ENCODE measurements around the gene CCT7.
A peak's percentile ranks its signal among the peaks of the same experiment; 100 is the strongest.

The CCT7 gene

DNA sequence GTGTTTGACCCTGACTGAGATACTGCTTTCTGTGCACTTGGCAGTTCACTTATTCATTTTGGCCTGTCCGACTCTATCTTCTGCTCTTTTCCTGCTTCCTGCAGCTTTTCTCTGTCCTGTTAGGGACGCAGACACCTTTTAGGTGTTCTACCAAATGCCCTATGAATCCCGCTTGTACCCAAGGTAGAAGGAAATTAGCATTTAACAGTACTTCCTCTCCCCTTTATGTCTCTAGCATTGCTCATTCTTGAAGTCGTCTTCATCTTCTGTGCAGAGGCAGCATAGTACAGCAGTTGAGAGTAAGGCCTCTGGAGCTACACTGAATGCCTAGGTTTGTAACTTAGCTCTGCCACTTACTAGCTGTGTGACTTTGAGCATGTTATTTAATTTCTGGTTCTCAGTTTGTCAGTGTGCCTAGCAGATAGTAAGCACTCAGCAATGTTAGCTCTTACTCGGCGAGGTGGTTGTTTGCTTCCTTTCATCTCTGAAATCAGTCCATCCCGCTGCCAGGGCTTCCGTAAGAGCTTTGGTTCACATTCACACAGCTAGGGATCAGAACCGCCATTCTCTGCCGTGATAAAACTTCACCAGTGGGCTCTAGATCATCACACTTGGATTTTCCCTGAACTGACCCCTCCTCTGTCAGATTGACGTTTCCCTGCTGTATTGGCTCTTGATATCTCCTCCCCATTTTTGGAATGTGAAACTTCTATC, 1.4 kb downstream of the CCT7 start:
- Histone ChIP-seq H2BK15ac (ENCODE audit: low read length) (no peak overlapping the region), H2AK5ac (ENCODE audit: low read depth, low read length) (peak overlapping the region; percentile 86), H3K23ac (ENCODE audit: low read depth, low read length, poor library complexity) (no peak overlapping the region), H3K14ac (ENCODE audit: low read length) (no peak overlapping the region), H2BK120ac (ENCODE audit: low read depth, low read length) (no peak overlapping the region), H3K4me3 (ENCODE audit: low read length in 2 of 2) (peak overlapping the region; percentile 85 to 98), H3K36me3 (replicated peaks in 1 of 2; ENCODE audit: control insufficient read depth in 2 of 2, insufficient read depth in 2 of 2, low read length in 2 of 2) (peaks cover 14 to 51% of the 10 kb centered on the region in 2 donors), H3K27me3 (ENCODE audit: control insufficient read depth in 3 of 3, insufficient read depth in 3 of 3, low read depth in 1 of 3, low read length in 3 of 3) (no peaks in the 10 kb centered on the region), H3K4me1 (ENCODE audit: control insufficient read depth in 2 of 2, insufficient read depth in 1 of 2, low read depth in 1 of 2, low read length in 2 of 2) (peaks cover 11 to 13% of the 10 kb centered on the region in 2 donors), H2BK5ac (ENCODE audit: low read length) (no peak overlapping the region), H3K4ac (ENCODE audit: low read length) (no peak overlapping the region), H3K9ac (ENCODE audit: low read depth, low read length, poor library complexity) (peak overlapping the region; percentile 64), H2AFZ (ENCODE audit: low read length) (no peak overlapping the region), H3K79me1 (ENCODE audit: low read depth, low read length) (peaks cover 5% of the 10 kb centered on the region), H3K18ac (ENCODE audit: low read length) (no peak overlapping the region), H3K9me3 (replicated peaks in 1 of 2; ENCODE audit: control insufficient read depth in 2 of 2, insufficient read depth in 1 of 2, low read depth in 1 of 2, low read length in 2 of 2) (no peaks in the 10 kb centered on the region), H4K91ac (ENCODE audit: low read depth, low read length, poor library complexity) (no peak overlapping the region), H3K4me2 (ENCODE audit: insufficient read depth, low read length, poor library complexity, severe bottlenecking) (peak overlapping the region; percentile 76), H4K8ac (ENCODE audit: low read depth, low read length) (no peak overlapping the region), H2BK12ac (ENCODE audit: low read length) (no peak overlapping the region), H3K27ac (replicated peaks; ENCODE audit: low read length) (no peak overlapping the region)
- no peak for DNase-seq (ENCODE audit: low spot score)
- no CpG with 5 or more reads among the region's 11 CpGs for WGBS, 2 donors (ENCODE audit: extremely low coverage in 2 of 2, insufficient read length in 2 of 2, insufficient replicate concordance in 1 of 2)

DNA sequence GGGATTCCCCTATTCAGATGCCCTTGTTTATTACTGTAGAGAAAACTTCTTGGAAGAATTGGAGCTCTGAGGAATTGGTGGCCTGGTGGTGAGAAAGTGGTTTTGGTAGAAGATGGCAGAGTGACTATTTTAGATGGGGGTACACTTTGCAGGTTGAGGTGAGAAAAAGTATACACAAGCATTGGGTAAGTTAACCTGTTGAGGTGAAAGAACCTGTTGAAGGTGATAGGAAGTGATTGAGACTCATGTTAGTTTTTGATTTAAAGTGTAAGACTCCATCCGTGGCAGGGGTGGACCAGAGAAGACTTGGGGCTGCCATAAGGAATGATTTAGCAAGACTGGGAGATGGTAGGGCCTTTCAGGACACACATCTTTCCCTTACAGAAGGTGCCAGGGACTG, 3.1 kb downstream of the CCT7 start:
- no peaks in the 10 kb centered on the region for H3K27me3 ChIP-seq (ENCODE audit: control insufficient read depth in 3 of 3, insufficient read depth in 3 of 3, low read depth in 1 of 3, low read length in 3 of 3)
- WGBS, 2 donors (ENCODE audit: extremely low coverage in 2 of 2, insufficient read length in 2 of 2, insufficient replicate concordance in 1 of 2) = no CpG with 5 or more reads among the region's 1 CpG
- no peak overlapping the region for H2AK5ac ChIP-seq (ENCODE audit: low read depth, low read length)
- no peak overlapping the region for H4K8ac ChIP-seq (ENCODE audit: low read depth, low read length)
- H3K27ac ChIP-seq (replicated peaks; ENCODE audit: low read length) = no peak overlapping the region
- H3K9me3 ChIP-seq (replicated peaks in 1 of 2; ENCODE audit: control insufficient read depth in 2 of 2, insufficient read depth in 1 of 2, low read depth in 1 of 2, low read length in 2 of 2) = no peaks in the 10 kb centered on the region
- peaks cover 5% of the 10 kb centered on the region for H3K79me1 ChIP-seq (ENCODE audit: low read depth, low read length)
- no peak overlapping the region for H2BK120ac ChIP-seq (ENCODE audit: low read depth, low read length)
- H3K4me1 ChIP-seq (ENCODE audit: control insufficient read depth in 2 of 2, insufficient read depth in 1 of 2, low read depth in 1 of 2, low read length in 2 of 2) = peaks cover 11 to 13% of the 10 kb centered on the region in 2 donors
- no peak overlapping the region for H2BK15ac ChIP-seq (ENCODE audit: low read length)
- H3K9ac ChIP-seq (ENCODE audit: low read depth, low read length, poor library complexity) = no peak overlapping the region
- DNase-seq (ENCODE audit: low spot score) = no peak
- H4K91ac ChIP-seq (ENCODE audit: low read depth, low read length, poor library complexity) = no peak overlapping the region
- H2BK12ac ChIP-seq (ENCODE audit: low read length) = no peak overlapping the region
- no peak overlapping the region for H3K14ac ChIP-seq (ENCODE audit: low read length)
- H3K36me3 ChIP-seq (replicated peaks in 1 of 2; ENCODE audit: control insufficient read depth in 2 of 2, insufficient read depth in 2 of 2, low read length in 2 of 2) = peaks cover 14 to 62% of the 10 kb centered on the region in 2 donors
- no peak overlapping the region for H2BK5ac ChIP-seq (ENCODE audit: low read length)
- no peak overlapping the region for H3K4me2 ChIP-seq (ENCODE audit: insufficient read depth, low read length, poor library complexity, severe bottlenecking)
- no peak overlapping the region for H3K4ac ChIP-seq (ENCODE audit: low read length)
- no peak overlapping the region for H3K4me3 ChIP-seq (ENCODE audit: low read length in 2 of 2)
- no peak overlapping the region for H3K23ac ChIP-seq (ENCODE audit: low read depth, low read length, poor library complexity)
- no peak overlapping the region for H2AFZ ChIP-seq (ENCODE audit: low read length)
- no peak overlapping the region for H3K18ac ChIP-seq (ENCODE audit: low read length)

DNA sequence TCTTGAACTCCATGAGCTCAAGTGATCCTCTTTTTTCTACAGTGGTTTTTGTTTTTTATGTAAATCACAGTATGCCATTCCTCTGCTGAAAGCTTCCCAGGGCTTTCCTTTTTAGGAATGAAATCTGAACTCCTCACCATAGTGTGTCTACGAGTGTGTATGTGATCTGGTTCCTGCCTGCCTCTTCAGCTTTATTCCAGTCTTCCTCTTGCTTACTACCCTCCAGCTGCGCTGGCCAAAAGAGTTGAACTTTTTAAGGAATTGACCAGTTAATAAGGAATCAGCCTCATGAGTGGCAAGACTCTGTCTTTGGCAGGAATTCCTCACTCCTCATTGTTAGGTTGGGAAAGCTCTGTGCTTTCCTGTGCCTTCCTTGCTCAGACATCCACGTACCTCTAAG, 4.0 kb downstream of the CCT7 start:
- H2BK15ac ChIP-seq (ENCODE audit: low read length) = no peak overlapping the region
- H2BK12ac ChIP-seq (ENCODE audit: low read length) = no peak overlapping the region
- H3K9me3 ChIP-seq (replicated peaks in 1 of 2; ENCODE audit: control insufficient read depth in 2 of 2, insufficient read depth in 1 of 2, low read depth in 1 of 2, low read length in 2 of 2) = no peaks in the 10 kb centered on the region
- no peak overlapping the region for H2AK5ac ChIP-seq (ENCODE audit: low read depth, low read length)
- H4K91ac ChIP-seq (ENCODE audit: low read depth, low read length, poor library complexity) = no peak overlapping the region
- no peak overlapping the region for H3K4me2 ChIP-seq (ENCODE audit: insufficient read depth, low read length, poor library complexity, severe bottlenecking)
- H2BK120ac ChIP-seq (ENCODE audit: low read depth, low read length) = no peak overlapping the region
- no CpG with 5 or more reads among the region's 3 CpGs for WGBS, 2 donors (ENCODE audit: extremely low coverage in 2 of 2, insufficient read length in 2 of 2, insufficient replicate concordance in 1 of 2)
- H2AFZ ChIP-seq (ENCODE audit: low read length) = no peak overlapping the region
- peaks cover 17 to 71% of the 10 kb centered on the region in 2 donors for H3K36me3 ChIP-seq (replicated peaks in 1 of 2; ENCODE audit: control insufficient read depth in 2 of 2, insufficient read depth in 2 of 2, low read length in 2 of 2)
- H3K27ac ChIP-seq (replicated peaks; ENCODE audit: low read length) = no peak overlapping the region
- H3K18ac ChIP-seq (ENCODE audit: low read length) = no peak overlapping the region
- H2BK5ac ChIP-seq (ENCODE audit: low read length) = no peak overlapping the region
- H4K8ac ChIP-seq (ENCODE audit: low read depth, low read length) = no peak overlapping the region
- peaks cover 5% of the 10 kb centered on the region for H3K79me1 ChIP-seq (ENCODE audit: low read depth, low read length)
- H3K4me1 ChIP-seq (ENCODE audit: control insufficient read depth in 2 of 2, insufficient read depth in 1 of 2, low read depth in 1 of 2, low read length in 2 of 2) = peaks cover 8 to 10% of the 10 kb centered on the region in 2 donors
- DNase-seq (ENCODE audit: low spot score) = no peak
- no peak overlapping the region for H3K23ac ChIP-seq (ENCODE audit: low read depth, low read length, poor library complexity)
- H3K4me3 ChIP-seq (ENCODE audit: low read length in 2 of 2) = no peak overlapping the region
- no peak overlapping the region for H3K4ac ChIP-seq (ENCODE audit: low read length)
- H3K9ac ChIP-seq (ENCODE audit: low read depth, low read length, poor library complexity) = no peak overlapping the region
- no peak overlapping the region for H3K14ac ChIP-seq (ENCODE audit: low read length)
- no peaks in the 10 kb centered on the region for H3K27me3 ChIP-seq (ENCODE audit: control insufficient read depth in 3 of 3, insufficient read depth in 3 of 3, low read depth in 1 of 3, low read length in 3 of 3)

DNA sequence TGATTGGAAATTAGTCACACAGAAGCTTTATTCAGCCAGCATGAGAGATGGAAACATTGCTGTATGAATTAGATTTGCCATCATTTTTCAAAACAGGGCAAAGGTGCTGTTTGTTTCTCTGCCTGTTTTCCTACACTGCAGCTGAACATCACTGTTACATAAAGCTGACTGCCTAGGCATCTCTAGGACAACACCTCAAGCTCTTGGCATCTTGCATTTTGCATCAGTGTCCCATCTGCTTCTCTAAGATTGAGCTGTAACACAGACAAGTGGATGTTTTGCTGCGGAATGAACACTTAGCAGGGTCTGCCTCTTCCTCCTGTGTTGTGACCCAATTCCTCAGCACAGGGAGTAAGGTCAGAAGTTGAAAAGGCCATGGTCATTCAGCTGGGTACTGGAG, 4.9 kb downstream of the CCT7 start:
- no peak overlapping the region for H2BK15ac ChIP-seq (ENCODE audit: low read length)
- peaks cover 22 to 79% of the 10 kb centered on the region in 2 donors for H3K36me3 ChIP-seq (replicated peaks in 1 of 2; ENCODE audit: control insufficient read depth in 2 of 2, insufficient read depth in 2 of 2, low read length in 2 of 2)
- no peak for DNase-seq (ENCODE audit: low spot score)
- no peak overlapping the region for H3K4me2 ChIP-seq (ENCODE audit: insufficient read depth, low read length, poor library complexity, severe bottlenecking)
- H3K4ac ChIP-seq (ENCODE audit: low read length) = no peak overlapping the region
- H3K27ac ChIP-seq (replicated peaks; ENCODE audit: low read length) = no peak overlapping the region
- H3K27me3 ChIP-seq (ENCODE audit: control insufficient read depth in 3 of 3, insufficient read depth in 3 of 3, low read depth in 1 of 3, low read length in 3 of 3) = no peaks in the 10 kb centered on the region
- H3K9ac ChIP-seq (ENCODE audit: low read depth, low read length, poor library complexity) = no peak overlapping the region
- no peak overlapping the region for H2BK120ac ChIP-seq (ENCODE audit: low read depth, low read length)
- no peak overlapping the region for H4K91ac ChIP-seq (ENCODE audit: low read depth, low read length, poor library complexity)
- no peak overlapping the region for H3K4me3 ChIP-seq (ENCODE audit: low read length in 2 of 2)
- no peak overlapping the region for H2AFZ ChIP-seq (ENCODE audit: low read length)
- no peak overlapping the region for H3K14ac ChIP-seq (ENCODE audit: low read length)
- peaks cover 5% of the 10 kb centered on the region for H3K79me1 ChIP-seq (ENCODE audit: low read depth, low read length)
- H3K9me3 ChIP-seq (replicated peaks in 1 of 2; ENCODE audit: control insufficient read depth in 2 of 2, insufficient read depth in 1 of 2, low read depth in 1 of 2, low read length in 2 of 2) = no peaks in the 10 kb centered on the region
- no peak overlapping the region for H2BK5ac ChIP-seq (ENCODE audit: low read length)
- H3K18ac ChIP-seq (ENCODE audit: low read length) = no peak overlapping the region
- H2BK12ac ChIP-seq (ENCODE audit: low read length) = no peak overlapping the region
- no CpG with 5 or more reads among the region's 1 CpG for WGBS, 2 donors (ENCODE audit: extremely low coverage in 2 of 2, insufficient read length in 2 of 2, insufficient replicate concordance in 1 of 2)
- no peak overlapping the region for H3K23ac ChIP-seq (ENCODE audit: low read depth, low read length, poor library complexity)
- H3K4me1 ChIP-seq (ENCODE audit: control insufficient read depth in 2 of 2, insufficient read depth in 1 of 2, low read depth in 1 of 2, low read length in 2 of 2) = peaks cover 8 to 10% of the 10 kb centered on the region in 2 donors
- H2AK5ac ChIP-seq (ENCODE audit: low read depth, low read length) = no peak overlapping the region
- H4K8ac ChIP-seq (ENCODE audit: low read depth, low read length) = no peak overlapping the region

Data from neuronal stem cell (in vitro differentiated cells).